Activated CD8-positive, alpha-beta T cell treated with anti-CD3 and anti-CD28 coated beads for 36 hours (primary cell): ENCODE results near the gene YWHAH. TPM values are rescaled to one million over a fixed set of nuclear protein-coding genes. Genes with fewer than 3 reads are reported as not detected.

Experiments used
- ATAC-seq: fragments of 200-7000 bp; cut with Tn5 transposase; one replicate; pipeline ENCODE4 v1.10.0; 2021; ENCODE audit warnings: mild to moderate bottlenecking, moderate library complexity
- CTCF ChIA-PET: fragments of 350-600 bp; sonication (Branson Sonifier 250); formaldehyde crosslinking; loops from one replicate; lab custom pipeline; 2021; ENCODE audit warnings: antibody characterized with exemption; lab: Charles Lee
- POLR2A ChIA-PET: fragments of 350-600 bp; sonication (Branson Sonifier 250); formaldehyde crosslinking; loops from one replicate; lab custom pipeline; 2021; ENCODE audit warnings: antibody characterized with exemption; lab: Charles Lee
- DNase-seq: peaks from one replicate; pipeline ENCODE4 v3.0.0-alpha.2; 2020
- H3K27ac Mint-ChIP-seq: one replicate; pipeline ENCODE4 v1.8.0; 2021; ENCODE audit warnings: mild to moderate bottlenecking, mixed read lengths
- H3K27me3 Mint-ChIP-seq: one replicate; pipeline ENCODE4 v1.8.0; 2021; ENCODE audit warnings: mixed read lengths
- H3K36me3 Mint-ChIP-seq: one replicate; pipeline ENCODE4 v1.8.0; 2021; ENCODE audit warnings: low read depth, mixed read lengths
- H3K4me1 Mint-ChIP-seq: one replicate; pipeline ENCODE4 v1.8.0; 2021; ENCODE audit warnings: low read depth, mixed read lengths
- H3K4me3 Mint-ChIP-seq: one replicate; pipeline ENCODE4 v1.8.0; 2021; ENCODE audit warnings: mild to moderate bottlenecking, moderate library complexity, mixed read lengths
- H3K9me3 Mint-ChIP-seq: one replicate; pipeline ENCODE4 v1.8.0; 2021; ENCODE audit warnings: mixed read lengths
- CTCF ChIP-seq: fragments of 200-600 bp; IDR thresholded peaks from one replicate; pipeline ENCODE4 v1.8.0; 2022; ENCODE audit warnings: antibody characterized with exemption, mild to moderate bottlenecking
- intact Hi-C: fragments of 100-400 bp; cut with micrococcal nuclease; formaldehyde crosslinking; loops from one replicate; pipeline ENCODE4 v1.10.0; 2022
- total RNA-seq, 2 experiments: library from RNA; stranded (reverse); gene quantifications; one replicate each; pipeline ENCODE4 v1.2.3, GENCODE V29; 2021

Gene YWHAH
- total RNA-seq, 2 experiments from 2014 or later: 123 to 126 TPM

DNA sequence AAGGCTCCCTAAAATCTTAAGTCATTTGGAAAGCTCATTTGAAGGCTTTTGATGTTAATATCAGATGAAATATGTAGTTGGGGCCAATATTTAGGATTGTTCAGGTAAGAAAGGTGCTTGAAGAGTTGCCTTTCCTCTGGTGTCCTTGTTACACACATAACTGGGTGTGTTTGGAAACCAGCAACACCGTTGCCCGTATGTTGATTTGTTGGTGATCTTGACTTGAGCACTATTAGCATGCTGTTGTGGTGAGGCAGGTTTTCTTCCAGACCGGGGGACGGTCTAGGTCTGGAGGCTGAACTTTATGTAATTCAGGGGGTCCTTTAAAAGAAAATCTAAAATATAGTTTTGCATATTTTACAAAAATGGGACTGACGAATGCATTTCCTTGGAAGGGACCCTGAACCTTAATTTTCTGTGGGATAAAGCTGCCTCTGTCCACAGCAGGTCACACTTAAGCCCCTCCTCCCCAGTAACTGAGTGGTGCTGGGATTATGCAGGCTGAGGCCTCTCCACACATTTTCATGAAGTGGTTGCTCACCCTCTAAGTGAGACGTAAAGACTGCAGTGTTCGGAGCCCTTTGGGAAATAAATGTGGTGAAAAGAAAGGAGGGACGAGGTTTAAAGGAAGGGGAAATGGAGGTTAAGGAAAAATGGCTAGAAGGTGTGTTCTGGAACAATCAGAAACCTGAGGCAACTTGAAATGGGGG, 1.8 kb downstream of the YWHAH start:
- Mint-ChIP-seq H3K36me3 (peaks cover 36% of the 10 kb centered on the region), H3K4me3 (no peak overlapping the region), H3K4me1 (peaks cover 42% of the 10 kb centered on the region), H3K27me3 (no peaks in the 10 kb centered on the region), H3K27ac (no peak overlapping the region), H3K9me3 (no peaks in the 10 kb centered on the region)
- ChIA-PET POLR2A (interaction anchor here (1.1 kb wide), 1 partner anchor 10 kb away, joined by 3 read pairs; no protein-coding TSS in a partner anchor), CTCF (interaction anchor here (0.7 to 3.0 kb wide), 6 partner anchors 11 to 280 kb away, joined by 3 to 9 read pairs (median 3); no protein-coding TSS in a partner anchor)
- no peak for DNase-seq
- intact Hi-C loops: loop anchor here (10.0 kb wide), 1 partner anchor 191 kb away; the partner anchor contains the start of genes DEPDC5 and PRR14L
- ATAC-seq: no peak
- no peak for TF ChIP-seq CTCF

- H3K4me1 Mint-ChIP-seq: peaks cover 52% of the 10 kb centered on the region
- DNase-seq (peak; percentile 52), ATAC-seq (no peak)
- H3K9me3 Mint-ChIP-seq: no peaks in the 10 kb centered on the region
- no peaks in the 10 kb centered on the region for H3K27me3 Mint-ChIP-seq
- intact Hi-C loops: loop anchor here (10.0 kb wide), 1 partner anchor 192 kb away; the partner anchor contains the start of genes DEPDC5 and PRR14L
- ChIA-PET CTCF (interaction anchor here (0.9 to 3.0 kb wide), 5 partner anchors 12 to 285 kb away, joined by 3 to 8 read pairs (median 4); partner anchors contain the start of gene PISD), POLR2A (interaction anchor here (1.6 kb wide), 1 partner anchor 75 kb away, joined by 4 read pairs; no protein-coding TSS in a partner anchor)
- peaks cover 46% of the 10 kb centered on the region for H3K36me3 Mint-ChIP-seq
- peak; percentile 62 for TF ChIP-seq CTCF
- H3K27ac Mint-ChIP-seq: peak overlapping the region; percentile 57
- peak overlapping the region; percentile 43 for H3K4me3 Mint-ChIP-seq
Observed at GRCh38 chr22:31947296-31947695, 3.0 kb downstream of the YWHAH start.

- ChIA-PET POLR2A (interaction anchor here (1.6 kb wide), 1 partner anchor 75 kb away, joined by 4 read pairs; no protein-coding TSS in a partner anchor), CTCF (interaction anchor here (1.1 to 3.9 kb wide), 6 partner anchors 11 to 282 kb away, joined by 3 to 20 read pairs (median 5); no protein-coding TSS in a partner anchor)
- H3K27ac Mint-ChIP-seq: no peak overlapping the region
- TF ChIP-seq CTCF: no peak
- no peaks in the 10 kb centered on the region for H3K27me3 Mint-ChIP-seq
- H3K9me3 Mint-ChIP-seq: no peaks in the 10 kb centered on the region
- ATAC-seq (no peak), DNase-seq (no peak)
- no peak overlapping the region for H3K4me3 Mint-ChIP-seq
- peaks cover 53% of the 10 kb centered on the region for H3K4me1 Mint-ChIP-seq
- H3K36me3 Mint-ChIP-seq: peaks cover 49% of the 10 kb centered on the region
- intact Hi-C loops: loop anchor here (10.0 kb wide), 1 partner anchor 193 kb away; the partner anchor contains the start of genes DEPDC5 and PRR14L
Observed at GRCh38 chr22:31948002-31948401, 3.7 kb downstream of the YWHAH start.

DNA sequence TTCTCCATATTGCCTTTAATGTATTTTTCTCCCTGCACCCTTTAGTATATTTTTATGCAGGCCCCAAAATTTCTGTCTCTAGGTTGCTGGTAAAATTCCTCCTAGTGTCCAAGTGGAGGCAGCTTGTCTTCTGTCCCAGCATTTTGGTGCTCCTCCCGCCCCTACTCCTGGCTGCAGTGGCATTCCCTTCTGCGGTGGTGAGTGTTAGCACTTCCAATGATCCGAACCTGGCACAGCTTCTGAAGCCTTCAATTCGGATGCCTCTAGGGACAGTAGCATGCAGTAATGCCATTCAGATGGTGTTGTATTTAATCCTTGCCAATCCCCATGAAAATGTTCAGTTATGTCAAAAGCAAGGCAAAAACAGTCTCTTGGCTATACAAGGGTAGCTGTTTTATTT, 5.9 kb downstream of the YWHAH start:
- intact Hi-C loops: loop anchor here (5.0 kb wide), 1 partner anchor 283 kb away; no protein-coding TSS in a partner anchor
- POLR2A ChIA-PET: interaction anchor here (0.8 to 1.3 kb wide), 3 partner anchors 9 to 273 kb away, joined by 3 read pairs; no protein-coding TSS in a partner anchor
- Mint-ChIP-seq H3K9me3 (no peaks in the 10 kb centered on the region), H3K27ac (no peak overlapping the region), H3K36me3 (peaks cover 66% of the 10 kb centered on the region), H3K27me3 (no peaks in the 10 kb centered on the region), H3K4me3 (no peak overlapping the region), H3K4me1 (peaks cover 64% of the 10 kb centered on the region)
- CTCF ChIA-PET: interaction anchor here (0.9 to 3.9 kb wide), 6 partner anchors 8 to 285 kb away, joined by 3 to 20 read pairs (median 5); no protein-coding TSS in a partner anchor
- DNase-seq: no peak
- TF ChIP-seq CTCF: no peak
- no peak for ATAC-seq
